ENCODE results near the gene TFEC.

- TF ChIP-seq CTCF (IDR thresholded peaks at IDR 0.05) (no peak), POLR2A (IDR thresholded peaks at IDR 0.05) (no peak)
Measured at GRCh38 chr7:116034411-116034810, 3.8 kb upstream of the TFEC start.
